Mucosa of rectum (tissue), 2 donors: ENCODE data around the gene ARHGAP1.

Experiments used
- H3K27ac ChIP-seq, 2 donors: one replicate each; pipeline ENCODE4 v1.7.0; 2013; ENCODE audit warnings: inconsistent platforms in 2 of 2, low read depth in 2 of 2, low read length in 2 of 2
- H3K27me3 ChIP-seq, 2 donors: one replicate each; pipeline ENCODE4 v1.7.0; 2013; ENCODE audit warnings: low read length in 2 of 2; ENCODE audit not compliant: control insufficient read depth in 2 of 2, insufficient read depth in 2 of 2
- H3K36me3 ChIP-seq, 2 donors: one replicate each; pipeline ENCODE4 v1.7.0; 2013; ENCODE audit warnings: low read length in 2 of 2; ENCODE audit not compliant: control insufficient read depth in 2 of 2, insufficient read depth in 2 of 2
- H3K4me1 ChIP-seq, 2 donors: one replicate each; pipeline ENCODE4 v1.7.0; 2013; ENCODE audit warnings: low read length in 2 of 2, mild to moderate bottlenecking in 1 of 2; ENCODE audit not compliant: control insufficient read depth in 2 of 2, insufficient read depth in 2 of 2
- H3K4me3 ChIP-seq, 2 donors: one replicate each; pipeline ENCODE4 v1.7.0; 2013; ENCODE audit warnings: low read length in 2 of 2
- H3K9ac ChIP-seq, 2 donors: one replicate each; pipeline ENCODE4 v1.7.0; 2013; ENCODE audit warnings: low read length in 2 of 2, low read depth in 1 of 2, mild to moderate bottlenecking in 1 of 2
- H3K9me3 ChIP-seq, 2 donors: one replicate each; pipeline ENCODE4 v1.7.0; 2013; ENCODE audit warnings: low read length in 2 of 2; ENCODE audit not compliant: control insufficient read depth in 2 of 2
- donor health status: healthy.
- donor health status: Normal muscosa, but diverticular disease.

ARHGAP1 gene

GRCh38 chr11:46695345-46696211 lies 4.8 kb downstream of the ARHGAP1 start:
- Histone ChIP-seq H3K9ac (no peak overlapping the region), H3K4me3 (no peak overlapping the region), H3K36me3 (peaks cover 39 to 46% of the 10 kb centered on the region in 2 donors), H3K9me3 (no peaks in the 10 kb centered on the region), H3K4me1 (peaks cover 13 to 22% of the 10 kb centered on the region in 2 donors), H3K27ac (no peak overlapping the region), H3K27me3 (no peaks in the 10 kb centered on the region)

GRCh38 chr11:46694607-46695006 lies 5.8 kb downstream of the ARHGAP1 start:
- no peak overlapping the region for H3K9ac ChIP-seq
- H3K9me3 ChIP-seq = no peaks in the 10 kb centered on the region
- no peaks in the 10 kb centered on the region for H3K27me3 ChIP-seq
- peaks cover 13 to 22% of the 10 kb centered on the region in 2 donors for H3K4me1 ChIP-seq
- H3K36me3 ChIP-seq = peaks cover 42 to 51% of the 10 kb centered on the region in 2 donors
- H3K4me3 ChIP-seq = no peak overlapping the region
- no peak overlapping the region for H3K27ac ChIP-seq

GRCh38 chr11:46694072-46694471 lies 6.3 kb downstream of the ARHGAP1 start:
- Histone ChIP-seq H3K36me3 (peaks cover 42 to 54% of the 10 kb centered on the region in 2 donors), H3K4me3 (no peak overlapping the region), H3K9me3 (no peaks in the 10 kb centered on the region), H3K27ac (no peak overlapping the region), H3K9ac (no peak overlapping the region), H3K4me1 (peaks cover 11 to 18% of the 10 kb centered on the region in 2 donors), H3K27me3 (no peaks in the 10 kb centered on the region)

- H3K36me3 ChIP-seq = peaks cover 42 to 55% of the 10 kb centered on the region in 2 donors
- no peaks in the 10 kb centered on the region for H3K27me3 ChIP-seq
- H3K9ac ChIP-seq = no peak overlapping the region
- H3K9me3 ChIP-seq = no peaks in the 10 kb centered on the region
- no peak overlapping the region for H3K27ac ChIP-seq
- H3K4me1 ChIP-seq = peaks cover 6 to 14% of the 10 kb centered on the region in 2 donors
- H3K4me3 ChIP-seq = no peak overlapping the region
Measured at GRCh38 chr11:46693597-46694012, 6.8 kb downstream of the ARHGAP1 start.

GRCh38 chr11:46692450-46692849 lies 8.0 kb downstream of the ARHGAP1 start:
- peaks cover 52 to 66% of the 10 kb centered on the region in 2 donors for H3K36me3 ChIP-seq
- H3K27ac ChIP-seq = no peak overlapping the region
- no peak overlapping the region for H3K4me3 ChIP-seq
- H3K27me3 ChIP-seq = no peaks in the 10 kb centered on the region
- no peak overlapping the region for H3K9ac ChIP-seq
- H3K4me1 ChIP-seq = peaks cover 2 to 6% of the 10 kb centered on the region in 2 donors
- no peaks in the 10 kb centered on the region for H3K9me3 ChIP-seq

- H3K27me3 ChIP-seq = no peaks in the 10 kb centered on the region
- no peaks in the 10 kb centered on the region for H3K9me3 ChIP-seq
- H3K4me1 ChIP-seq = no peaks in the 10 kb centered on the region
- no peak overlapping the region for H3K27ac ChIP-seq
- no peak overlapping the region for H3K4me3 ChIP-seq
- peaks cover 54 to 68% of the 10 kb centered on the region in 2 donors for H3K36me3 ChIP-seq
- H3K9ac ChIP-seq = no peak overlapping the region
Measured at GRCh38 chr11:46690702-46691101, 9.7 kb downstream of the ARHGAP1 start.

GRCh38 chr11:46686886-46687795 lies 13.3 kb downstream of the ARHGAP1 start:
- no peaks in the 10 kb centered on the region for H3K27me3 ChIP-seq
- H3K9ac ChIP-seq = no peak overlapping the region
- peak overlapping the region in 1 of 2 donors; percentile 2 for H3K27ac ChIP-seq
- no peak overlapping the region for H3K4me3 ChIP-seq
- H3K36me3 ChIP-seq = peaks cover 38 to 55% of the 10 kb centered on the region in 2 donors
- no peaks in the 10 kb centered on the region for H3K4me1 ChIP-seq
- H3K9me3 ChIP-seq = no peaks in the 10 kb centered on the region

GRCh38 chr11:46684367-46684766 lies 16.1 kb downstream of the ARHGAP1 start:
- Histone ChIP-seq H3K36me3 (peaks cover 54 to 66% of the 10 kb centered on the region in 2 donors), H3K9ac (no peak overlapping the region), H3K4me1 (no peaks in the 10 kb centered on the region)

GRCh38 chr11:46682773-46683752 lies 17.4 kb downstream of the ARHGAP1 start:
- no peak overlapping the region for H3K27ac ChIP-seq
- no peak overlapping the region for H3K9ac ChIP-seq

More at GRCh38 chr11:46684367-46684766, 16.1 kb downstream of the ARHGAP1 start:
- Histone ChIP-seq H3K27ac (no peak overlapping the region), H3K27me3 (no peaks in the 10 kb centered on the region), H3K9me3 (no peaks in the 10 kb centered on the region), H3K4me3 (no peak overlapping the region)

More at GRCh38 chr11:46682773-46683752, 17.4 kb downstream of the ARHGAP1 start:
- Histone ChIP-seq H3K27me3 (no peaks in the 10 kb centered on the region), H3K4me3 (no peak overlapping the region), H3K9me3 (no peaks in the 10 kb centered on the region), H3K4me1 (no peaks in the 10 kb centered on the region), H3K36me3 (peaks cover 63 to 69% of the 10 kb centered on the region in 2 donors)
